GM12892 (cell line): ENCODE data around the gene ZMYND8.

ENCODE experiments used
- POLR2A ChIP-seq: IDR thresholded peaks from 2 replicates; pipeline ENCODE4 v1.6.1; 2011; ENCODE audit warnings: low read depth, low read length, control low read depth
- POLR2AphosphoS5 ChIP-seq: IDR thresholded peaks from 2 replicates; pipeline ENCODE4 v1.6.1; 2011; ENCODE audit warnings: low read depth, low read length, control low read depth
- TAF1 ChIP-seq: IDR thresholded peaks from 2 replicates; pipeline ENCODE4 v1.6.1; 2011; ENCODE audit warnings: low read depth, mild to moderate bottlenecking, control low read depth, low read length, borderline replicate concordance

DNA sequence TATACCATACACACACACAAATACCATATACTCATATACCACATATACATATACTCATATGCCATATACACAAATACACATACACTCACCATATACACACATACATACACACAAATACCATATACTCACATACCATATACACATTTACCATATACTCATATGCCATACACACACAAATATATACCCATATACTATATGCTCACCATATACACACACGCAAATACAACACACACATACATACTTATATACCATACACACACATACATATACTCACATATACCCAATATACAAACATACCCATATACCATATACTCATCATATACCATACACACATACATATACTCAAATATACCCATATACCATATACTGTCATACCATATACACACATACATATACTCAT is 99.2 kb downstream of the ZMYND8 start:
- TF ChIP-seq POLR2AphosphoS5 (no peak), POLR2A (no peak), TAF1 (no peak)
